H54 (cell line): ENCODE measurements around the gene ZSCAN1.

Experiments used
- DNase-seq: peaks from one replicate; pipeline ENCODE4 v3.0.0; 2011; ENCODE audit warnings: low spot score, mixed read lengths; ENCODE audit not compliant: insufficient read length
- FAIRE-seq: peaks from 3 replicates; lab custom pipeline; 2011; peaks lifted over from hg19 to GRCh38; lab: Jason Lieb, UNC
- POLR2A ChIP-seq: IDR thresholded peaks from 2 replicates; pipeline ENCODE4 v1.6.1; 2011; ENCODE audit warnings: low read depth, mild to moderate bottlenecking, low read length

ZSCAN1 gene

DNA sequence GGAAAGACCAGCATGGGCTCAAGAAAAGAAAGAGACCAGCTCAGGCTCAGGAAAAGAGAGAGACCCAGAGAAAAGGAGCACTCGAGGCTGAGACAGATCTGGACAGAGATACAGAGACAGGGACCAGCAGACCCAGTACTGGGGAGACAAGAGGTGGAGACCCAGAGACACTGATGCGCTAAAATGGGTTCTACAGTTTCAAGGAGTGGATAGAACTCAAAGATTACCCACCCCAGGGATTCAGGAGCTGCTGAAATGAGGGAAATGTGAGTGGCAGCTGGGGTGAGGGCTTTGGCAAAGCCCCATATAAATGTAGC, 64.8 kb downstream of the ZSCAN1 start:
- TF ChIP-seq POLR2A, result no peak
- FAIRE-seq, result no peak
- no peak for DNase-seq
